ENCODE results near the gene TBXAS1. TPM values are rescaled to one million over a fixed set of nuclear protein-coding genes. Genes with fewer than 3 reads are reported as not detected.
"Not testable (repeated sequence)": the region's sequence is repeated elsewhere in the genome, so short reads cannot be mapped to it uniquely, and the experiment has no call there.

Gene TBXAS1
- total RNA-seq, 2 donors from 2014 or later = 19.6 to 20.9 TPM

DNA sequence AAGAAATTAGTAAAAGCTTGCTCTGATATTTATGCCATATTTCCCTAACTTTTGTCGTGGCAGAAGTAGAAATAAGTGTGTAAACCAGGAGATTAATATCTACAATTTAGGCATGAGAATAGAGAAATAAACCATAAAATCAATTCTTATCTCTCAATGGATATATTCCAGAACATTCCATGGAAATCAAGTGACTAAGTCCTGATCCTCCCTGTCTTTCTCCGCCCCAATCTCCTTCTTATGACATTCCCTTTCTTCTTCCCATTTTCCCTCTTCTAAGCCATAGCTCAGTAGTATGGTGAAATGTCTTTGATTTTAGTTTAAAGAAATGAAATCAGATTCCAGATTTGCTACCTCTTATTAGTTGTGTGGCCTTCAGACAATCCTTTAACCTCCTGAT lies 88.8 kb downstream of the TBXAS1 start:
- H3K4me1 Mint-ChIP-seq = peaks cover 21% of the 10 kb centered on the region
- no peak overlapping the region for H3K4me3 Mint-ChIP-seq
- H3K27ac Mint-ChIP-seq = no peak overlapping the region
- no peaks in the 10 kb centered on the region for H3K27me3 Mint-ChIP-seq
- no peak for ATAC-seq
- peaks cover 7% of the 10 kb centered on the region for H3K36me3 Mint-ChIP-seq (ENCODE audit: low read depth)
- no peaks in the 10 kb centered on the region for H3K9me3 ChIP-seq (ENCODE audit: control insufficient read depth, low read length, poor library complexity, severe bottlenecking)
- DNase-seq = no peak

GRCh38 chr7:139918480-139918879 lies 89.4 kb downstream of the TBXAS1 start:
- no peaks in the 10 kb centered on the region for H3K9me3 ChIP-seq (ENCODE audit: control insufficient read depth, low read length, poor library complexity, severe bottlenecking)
- no peak overlapping the region for H3K27ac Mint-ChIP-seq
- ATAC-seq (no peak), DNase-seq (no peak)
- no peak overlapping the region for H3K4me3 Mint-ChIP-seq
- H3K36me3 Mint-ChIP-seq (ENCODE audit: low read depth) = peaks cover 4% of the 10 kb centered on the region
- no peaks in the 10 kb centered on the region for H3K27me3 Mint-ChIP-seq
- peaks cover 21% of the 10 kb centered on the region for H3K4me1 Mint-ChIP-seq

- Mint-ChIP-seq H3K36me3 (ENCODE audit: low read depth) (peaks cover 3% of the 10 kb centered on the region), H3K27me3 (no peaks in the 10 kb centered on the region), H3K4me1 (peaks cover 5% of the 10 kb centered on the region), H3K4me3 (no peak overlapping the region), H3K27ac (no peak overlapping the region)
- no peak for ATAC-seq
- H3K9me3 ChIP-seq (ENCODE audit: control insufficient read depth, low read length, poor library complexity, severe bottlenecking) = no peaks in the 10 kb centered on the region
- DNase-seq = no peak
Measured at GRCh38 chr7:139923090-139923489, 94.0 kb downstream of the TBXAS1 start.

DNA sequence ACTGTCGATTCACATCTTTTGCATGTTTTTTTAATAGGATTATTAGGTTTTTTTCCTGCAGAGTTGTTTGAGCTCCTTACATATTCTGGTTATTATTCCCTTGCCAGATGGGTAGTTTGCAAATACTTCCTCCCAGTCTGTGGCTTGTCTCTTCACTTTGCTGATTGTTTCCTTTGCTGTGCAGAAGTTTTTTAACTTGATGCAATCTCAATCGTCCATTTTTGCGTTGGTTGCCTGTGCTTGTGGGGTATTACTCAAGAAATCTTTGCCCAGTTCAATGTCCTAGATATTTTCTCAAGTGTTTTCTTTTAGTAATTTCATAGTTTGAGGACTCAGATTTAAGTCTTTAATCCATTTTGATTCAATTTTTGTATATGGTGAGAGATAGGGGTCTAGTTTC lies 95.4 kb downstream of the TBXAS1 start:
- Mint-ChIP-seq H3K27me3 (no peaks in the 10 kb centered on the region), H3K27ac (no peak overlapping the region), H3K4me3 (no peak overlapping the region), H3K36me3 (ENCODE audit: low read depth) (peaks cover 8% of the 10 kb centered on the region), H3K4me1 (peaks cover 5% of the 10 kb centered on the region)
- DNase-seq (no peak), ATAC-seq (no peak)
- no peaks in the 10 kb centered on the region for H3K9me3 ChIP-seq (ENCODE audit: control insufficient read depth, low read length, poor library complexity, severe bottlenecking)

GRCh38 chr7:139929221-139929620 lies 100.2 kb downstream of the TBXAS1 start:
- not testable (repeated sequence) for H3K9me3 ChIP-seq (ENCODE audit: control insufficient read depth, low read length, poor library complexity, severe bottlenecking); DNase-seq; H3K27ac Mint-ChIP-seq; ATAC-seq; H3K4me1 Mint-ChIP-seq; H3K4me3 Mint-ChIP-seq; H3K27me3 Mint-ChIP-seq
- peaks cover 15% of the 10 kb centered on the region for H3K36me3 Mint-ChIP-seq (ENCODE audit: low read depth)

- Mint-ChIP-seq H3K27me3 (peaks cover 4% of the 10 kb centered on the region), H3K27ac (no peak overlapping the region), H3K36me3 (ENCODE audit: low read depth) (peaks cover 15% of the 10 kb centered on the region), H3K4me3 (no peak overlapping the region), H3K4me1 (peaks cover 10% of the 10 kb centered on the region)
- H3K9me3 ChIP-seq (ENCODE audit: control insufficient read depth, low read length, poor library complexity, severe bottlenecking) = no peaks in the 10 kb centered on the region
- no peak for ATAC-seq
- no peak for DNase-seq
Measured at GRCh38 chr7:139930286-139930965, 101.4 kb downstream of the TBXAS1 start.

- no peak for DNase-seq
- ATAC-seq = no peak
- H3K27ac Mint-ChIP-seq = no peak overlapping the region
Measured at GRCh38 chr7:139931190-139931934, 102.3 kb downstream of the TBXAS1 start.

GRCh38 chr7:139932531-139932930 lies 103.5 kb downstream of the TBXAS1 start:
- no peak overlapping the region for H3K4me3 Mint-ChIP-seq
- ATAC-seq = no peak
- H3K4me1 Mint-ChIP-seq = peaks cover 8% of the 10 kb centered on the region
- no peaks in the 10 kb centered on the region for H3K9me3 ChIP-seq (ENCODE audit: control insufficient read depth, low read length, poor library complexity, severe bottlenecking)
- DNase-seq = no peak
- H3K27ac Mint-ChIP-seq = peak overlapping the region; percentile 19
- peaks cover 12% of the 10 kb centered on the region for H3K36me3 Mint-ChIP-seq (ENCODE audit: low read depth)
- H3K27me3 Mint-ChIP-seq = peaks cover 4% of the 10 kb centered on the region

More at GRCh38 chr7:139931190-139931934, 102.3 kb downstream of the TBXAS1 start:
- H3K4me3 Mint-ChIP-seq = no peak overlapping the region
- H3K27me3 Mint-ChIP-seq = peaks cover 4% of the 10 kb centered on the region
- peaks cover 12% of the 10 kb centered on the region for H3K36me3 Mint-ChIP-seq (ENCODE audit: low read depth)
- peaks cover 7% of the 10 kb centered on the region for H3K4me1 Mint-ChIP-seq
- H3K9me3 ChIP-seq (ENCODE audit: control insufficient read depth, low read length, poor library complexity, severe bottlenecking) = no peaks in the 10 kb centered on the region

DNA sequence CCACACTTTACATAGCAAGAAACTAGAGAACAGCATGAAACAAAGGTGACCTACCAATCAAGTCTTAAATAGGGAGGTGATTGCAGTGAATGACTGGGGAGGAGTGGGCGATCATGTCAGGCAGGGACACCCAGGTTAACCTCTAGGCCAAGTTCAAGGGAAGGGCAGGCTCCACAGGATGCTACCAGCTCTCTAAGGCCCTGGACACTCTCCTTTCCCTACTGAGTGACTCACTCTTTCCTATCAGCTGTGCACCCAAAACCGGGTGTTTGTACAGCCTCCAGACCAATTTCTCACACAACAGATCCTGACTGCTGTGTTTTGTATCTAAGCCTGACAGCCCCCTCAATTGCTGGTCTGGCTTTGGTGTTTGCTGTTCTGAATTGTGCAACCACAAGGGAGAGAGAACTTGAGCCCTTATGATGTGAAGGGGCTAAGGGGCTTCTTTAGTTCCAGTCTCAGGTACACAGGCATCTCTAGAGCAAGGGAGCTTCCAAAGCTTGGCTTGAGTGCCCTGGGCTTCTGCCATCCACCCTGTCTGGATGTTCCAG lies 107.8 kb downstream of the TBXAS1 start:
- no peak overlapping the region for H3K4me3 Mint-ChIP-seq

DNA sequence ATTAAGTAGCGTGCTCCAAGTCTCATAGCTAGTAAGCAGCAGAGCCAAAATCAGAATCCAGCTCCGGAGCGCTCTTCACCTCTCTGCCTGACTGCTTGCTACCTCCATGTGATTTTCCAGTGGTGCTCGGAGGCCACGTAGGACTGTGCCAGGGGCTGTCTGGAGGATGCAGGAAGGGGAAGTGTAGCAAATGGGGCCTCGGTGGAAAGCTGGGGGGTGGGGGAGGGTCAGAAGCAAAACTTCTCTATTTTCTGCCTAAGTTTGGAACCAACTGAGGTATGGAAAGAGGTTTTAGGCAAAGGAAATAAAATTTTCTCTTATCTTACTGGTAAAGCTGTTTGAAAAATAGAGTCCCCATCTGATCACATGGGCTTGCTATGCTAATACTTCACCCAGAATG lies 108.7 kb downstream of the TBXAS1 start:
- no peak for ATAC-seq
- DNase-seq = no peak
- Mint-ChIP-seq H3K4me1 (peaks cover 2% of the 10 kb centered on the region), H3K27ac (no peak overlapping the region), H3K4me3 (no peak overlapping the region), H3K27me3 (peaks cover 7% of the 10 kb centered on the region), H3K36me3 (ENCODE audit: low read depth) (peaks cover 8% of the 10 kb centered on the region)
- no peaks in the 10 kb centered on the region for H3K9me3 ChIP-seq (ENCODE audit: control insufficient read depth, low read length, poor library complexity, severe bottlenecking)

More for the DNA sequence above, 107.8 kb downstream of the TBXAS1 start:
- Mint-ChIP-seq H3K36me3 (ENCODE audit: low read depth) (peaks cover 8% of the 10 kb centered on the region), H3K4me1 (peaks cover 2% of the 10 kb centered on the region), H3K27ac (no peak overlapping the region), H3K27me3 (peaks cover 7% of the 10 kb centered on the region)
- no peaks in the 10 kb centered on the region for H3K9me3 ChIP-seq (ENCODE audit: control insufficient read depth, low read length, poor library complexity, severe bottlenecking)
- DNase-seq (no peak), ATAC-seq (no peak)

DNA sequence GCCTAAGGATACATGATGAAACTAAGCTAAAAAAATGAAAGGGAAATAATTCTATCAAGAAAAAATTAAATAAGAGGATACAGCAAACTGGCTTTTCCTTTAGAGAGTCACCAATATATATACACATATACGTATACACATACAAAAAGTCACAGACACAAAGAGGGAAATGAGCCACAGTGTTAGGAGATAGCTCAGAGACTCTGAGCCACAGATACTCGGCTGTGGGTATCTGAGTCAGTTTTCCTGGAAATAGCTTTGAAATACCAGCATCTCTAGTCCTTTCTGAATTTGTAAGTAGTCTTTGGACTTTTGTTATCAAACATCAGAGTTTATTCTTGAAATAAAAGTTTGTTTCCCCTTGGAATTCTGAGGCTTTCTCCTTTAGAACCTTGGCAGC lies 111.8 kb downstream of the TBXAS1 start:
- DNase-seq (no peak), ATAC-seq (no peak)
- H3K9me3 ChIP-seq (ENCODE audit: control insufficient read depth, low read length, poor library complexity, severe bottlenecking) = no peaks in the 10 kb centered on the region
- Mint-ChIP-seq H3K27ac (no peak overlapping the region), H3K4me3 (no peak overlapping the region), H3K4me1 (peaks cover 2% of the 10 kb centered on the region), H3K36me3 (ENCODE audit: low read depth) (peaks cover 11% of the 10 kb centered on the region), H3K27me3 (peaks cover 7% of the 10 kb centered on the region)

DNA sequence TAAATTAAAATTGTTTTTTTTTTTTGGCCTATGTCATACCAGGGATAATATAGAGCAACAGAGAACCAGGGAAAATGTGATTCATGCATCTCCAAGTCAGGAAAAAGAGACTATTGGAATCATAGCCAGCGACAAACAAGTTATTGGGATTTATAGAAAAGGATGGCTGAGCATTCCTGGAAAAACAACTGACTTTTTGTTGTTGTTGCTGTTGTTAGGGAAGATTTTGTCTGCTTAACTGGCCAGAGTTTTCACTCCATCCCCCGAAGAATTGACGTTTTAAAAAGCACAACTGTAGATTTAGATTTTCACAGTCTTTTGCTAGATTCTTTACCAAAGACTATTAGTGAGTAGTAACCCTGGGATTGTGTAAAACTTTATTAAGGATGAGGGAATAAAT lies 112.4 kb downstream of the TBXAS1 start:
- H3K9me3 ChIP-seq (ENCODE audit: control insufficient read depth, low read length, poor library complexity, severe bottlenecking) = no peaks in the 10 kb centered on the region
- ATAC-seq = no peak
- no peak for DNase-seq
- no peak overlapping the region for H3K27ac Mint-ChIP-seq
- H3K4me1 Mint-ChIP-seq = peaks cover 2% of the 10 kb centered on the region
- H3K4me3 Mint-ChIP-seq = no peak overlapping the region
- peaks cover 7% of the 10 kb centered on the region for H3K27me3 Mint-ChIP-seq
- peaks cover 11% of the 10 kb centered on the region for H3K36me3 Mint-ChIP-seq (ENCODE audit: low read depth)

DNA sequence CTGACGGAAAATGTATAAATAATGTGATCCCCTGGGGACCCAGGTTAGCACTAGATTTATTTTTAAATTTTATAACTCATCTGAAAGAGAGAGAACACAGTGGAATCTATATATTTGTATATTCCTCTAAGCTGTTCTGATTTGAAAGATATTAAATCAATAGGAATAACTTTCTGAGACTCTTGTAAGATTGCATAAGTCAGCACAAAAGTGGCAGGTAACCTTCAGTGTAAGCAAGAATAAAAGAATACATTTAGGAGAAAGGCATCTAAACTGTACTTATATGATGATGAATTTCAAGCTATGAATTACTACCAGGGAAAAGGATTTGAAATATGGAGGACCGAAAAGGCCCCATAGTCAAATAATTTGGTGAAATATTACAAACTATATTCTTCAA lies 112.8 kb downstream of the TBXAS1 start:
- Mint-ChIP-seq H3K27ac (no peak overlapping the region), H3K4me3 (no peak overlapping the region), H3K4me1 (peaks cover 2% of the 10 kb centered on the region), H3K27me3 (peaks cover 7% of the 10 kb centered on the region), H3K36me3 (ENCODE audit: low read depth) (peaks cover 11% of the 10 kb centered on the region)
- DNase-seq (no peak), ATAC-seq (no peak)
- no peaks in the 10 kb centered on the region for H3K9me3 ChIP-seq (ENCODE audit: control insufficient read depth, low read length, poor library complexity, severe bottlenecking)
